GM21447 (cell line): ENCODE results near the gene MYO1H.

Source experiments
- ATAC-seq: cut with Tn5 transposase; IDR thresholded peaks from one replicate; pipeline ENCODE4 v1.9.1; 2021; ENCODE audit not compliant: unreplicated experiment

Gene MYO1H

GRCh38 chr12:109336593-109336992 is 11.1 kb upstream of the MYO1H start:
- ATAC-seq, result no peak

GRCh38 chr12:109343677-109344076 is 4.0 kb upstream of the MYO1H start:
- no peak for ATAC-seq

- ATAC-seq, result no peak
Observed at GRCh38 chr12:109345428-109345827, 2.3 kb upstream of the MYO1H start.

GRCh38 chr12:109346920-109347319 is 780 bp upstream of the MYO1H start:
- ATAC-seq, result no peak

- ATAC-seq, result no peak
Observed at GRCh38 chr12:109352184-109352583, 4.5 kb downstream of the MYO1H start.

GRCh38 chr12:109356577-109356976 is 8.9 kb downstream of the MYO1H start:
- no peak for ATAC-seq

- no peak for ATAC-seq
Observed at GRCh38 chr12:109357032-109357431, 9.3 kb downstream of the MYO1H start.

- ATAC-seq, result no peak
Observed at GRCh38 chr12:109358154-109358869, 10.6 kb downstream of the MYO1H start.

- no peak for ATAC-seq
Observed at GRCh38 chr12:109359131-109359690, 11.5 kb downstream of the MYO1H start.

GRCh38 chr12:109369831-109370230 is 22.1 kb downstream of the MYO1H start:
- no peak for ATAC-seq

- ATAC-seq, result no peak
Observed at GRCh38 chr12:109377139-109377685, 29.5 kb downstream of the MYO1H start.

- ATAC-seq, result no peak
Observed at GRCh38 chr12:109378569-109378968, 30.9 kb downstream of the MYO1H start.

GRCh38 chr12:109382031-109382430 is 34.3 kb downstream of the MYO1H start:
- no peak for ATAC-seq

- no peak for ATAC-seq
Observed at GRCh38 chr12:109383240-109383639, 35.5 kb downstream of the MYO1H start.

- no peak for ATAC-seq
Observed at GRCh38 chr12:109385339-109386058, 37.8 kb downstream of the MYO1H start.

- no peak for ATAC-seq
Observed at GRCh38 chr12:109386059-109386433, 38.3 kb downstream of the MYO1H start.

- ATAC-seq, result no peak
Observed at GRCh38 chr12:109387425-109388166, 39.9 kb downstream of the MYO1H start.

GRCh38 chr12:109388167-109388563 is 40.5 kb downstream of the MYO1H start:
- no peak for ATAC-seq

- no peak for ATAC-seq
Observed at GRCh38 chr12:109389146-109389545, 41.4 kb downstream of the MYO1H start.

GRCh38 chr12:109393437-109394345 is 46.0 kb downstream of the MYO1H start:
- ATAC-seq, result no peak
